LNCAP (cell line): ENCODE results near the gene TAB2.

ENCODE experiments used
- CTCF ChIP-seq: fragments of 450-650 bp; IDR thresholded peaks from 2 replicates; pipeline ENCODE4 v1.5.1; 2017; ENCODE audit warnings: mild to moderate bottlenecking

The TAB2 gene

GRCh38 chr6:149277621-149278020, 39.9 kb upstream of the TAB2 start:
- no peak for TF ChIP-seq CTCF

- no peak for TF ChIP-seq CTCF
Observed at GRCh38 chr6:149278997-149279396, 38.5 kb upstream of the TAB2 start.

- TF ChIP-seq CTCF: no peak
Observed at GRCh38 chr6:149284904-149285303, 32.6 kb upstream of the TAB2 start.

- TF ChIP-seq CTCF: no peak
Observed at GRCh38 chr6:149285626-149286025, 31.9 kb upstream of the TAB2 start.

GRCh38 chr6:149286905-149287304, 30.6 kb upstream of the TAB2 start:
- TF ChIP-seq CTCF: no peak

- no peak for TF ChIP-seq CTCF
Observed at GRCh38 chr6:149289192-149289781, 28.2 kb upstream of the TAB2 start.

- no peak for TF ChIP-seq CTCF
Observed at GRCh38 chr6:149289966-149290365, 27.5 kb upstream of the TAB2 start.

- no peak for TF ChIP-seq CTCF
Observed at GRCh38 chr6:149293244-149293643, 24.3 kb upstream of the TAB2 start.
